Glutamatergic neuron (in vitro differentiated cells): ENCODE results near the gene IKZF2. TPM values are rescaled to one million over a fixed set of nuclear protein-coding genes. Genes with fewer than 3 reads are reported as not detected.

Experiments
- DNase-seq: peaks from one replicate; pipeline ENCODE4 v3.0.0; 2022
- H3K27ac Mint-ChIP-seq: one replicate; pipeline ENCODE4 v1.8.0; 2020; ENCODE audit warnings: mild to moderate bottlenecking, mixed read lengths, inconsistent platforms; ENCODE audit not compliant: unreplicated experiment
- H3K27me3 Mint-ChIP-seq: one replicate; pipeline ENCODE4 v1.8.0; 2020; ENCODE audit warnings: mild to moderate bottlenecking, moderate library complexity, mixed read lengths, inconsistent platforms; ENCODE audit not compliant: unreplicated experiment
- H3K36me3 Mint-ChIP-seq: one replicate; pipeline ENCODE4 v1.8.0; 2020; ENCODE audit warnings: mild to moderate bottlenecking, mixed read lengths, inconsistent platforms; ENCODE audit not compliant: unreplicated experiment
- H3K4me1 Mint-ChIP-seq: one replicate; pipeline ENCODE4 v1.8.0; 2020; ENCODE audit warnings: mild to moderate bottlenecking, low read depth, mixed read lengths, inconsistent platforms; ENCODE audit not compliant: unreplicated experiment
- H3K4me3 Mint-ChIP-seq: one replicate; pipeline ENCODE4 v1.8.0; 2020; ENCODE audit warnings: mild to moderate bottlenecking, mixed read lengths, inconsistent platforms; ENCODE audit not compliant: unreplicated experiment
- H3K9me3 Mint-ChIP-seq: one replicate; pipeline ENCODE4 v1.8.0; 2020; ENCODE audit warnings: mild to moderate bottlenecking, moderate library complexity, mixed read lengths, inconsistent platforms; ENCODE audit not compliant: unreplicated experiment
- CTCF ChIP-seq: fragments of 200-600 bp; sonication (generic); IDR thresholded peaks from one replicate; pipeline ENCODE4 v1.5.0; 2021; ENCODE audit not compliant: partially characterized antibody, unreplicated experiment
- total RNA-seq: library from RNA; stranded (reverse); fragmentation: NEBNext Ultra II Directional; extraction: Animal tissue kit (Norgen Biotek cat#: 25700); gene quantifications from one replicate; pipeline ENCODE4 v1.2.1, GENCODE V29; 2021; ENCODE audit not compliant: unreplicated experiment

The IKZF2 gene
- total RNA-seq, 1 donor from 2014 or later: 1.8 TPM

- H3K4me3 Mint-ChIP-seq: no peak overlapping the region
- H3K4me1 Mint-ChIP-seq: no peaks in the 10 kb centered on the region
- H3K27me3 Mint-ChIP-seq: no peaks in the 10 kb centered on the region
- no peak for DNase-seq
- no peak overlapping the region for H3K27ac Mint-ChIP-seq
- no peak for TF ChIP-seq CTCF
- no peaks in the 10 kb centered on the region for H3K9me3 Mint-ChIP-seq
- no peaks in the 10 kb centered on the region for H3K36me3 Mint-ChIP-seq
Observed at GRCh38 chr2:212957624-212958023, 193.8 kb downstream of the IKZF2 start.

GRCh38 chr2:212956665-212957607, 194.5 kb downstream of the IKZF2 start:
- Mint-ChIP-seq H3K9me3 (no peaks in the 10 kb centered on the region), H3K4me1 (no peaks in the 10 kb centered on the region)

GRCh38 chr2:212953170-212953920, 198.1 kb downstream of the IKZF2 start:
- no peak for DNase-seq
- no peaks in the 10 kb centered on the region for H3K36me3 Mint-ChIP-seq
- H3K4me1 Mint-ChIP-seq: no peaks in the 10 kb centered on the region
- no peaks in the 10 kb centered on the region for H3K9me3 Mint-ChIP-seq
- H3K27ac Mint-ChIP-seq: no peak overlapping the region
- TF ChIP-seq CTCF: no peak
- H3K4me3 Mint-ChIP-seq: no peak overlapping the region
- no peaks in the 10 kb centered on the region for H3K27me3 Mint-ChIP-seq

More at GRCh38 chr2:212956665-212957607, 194.5 kb downstream of the IKZF2 start:
- Mint-ChIP-seq H3K4me3 (no peak overlapping the region), H3K36me3 (no peaks in the 10 kb centered on the region), H3K27me3 (no peaks in the 10 kb centered on the region), H3K27ac (no peak overlapping the region)
- TF ChIP-seq CTCF: no peak
- no peak for DNase-seq

GRCh38 chr2:212949786-212950185, 201.6 kb downstream of the IKZF2 start:
- Mint-ChIP-seq H3K27me3 (no peaks in the 10 kb centered on the region), H3K9me3 (no peaks in the 10 kb centered on the region), H3K4me1 (no peaks in the 10 kb centered on the region), H3K4me3 (no peak overlapping the region), H3K36me3 (no peaks in the 10 kb centered on the region), H3K27ac (no peak overlapping the region)
- DNase-seq: no peak
- no peak for TF ChIP-seq CTCF

Other genes starting within 250 kb of the IKZF2 start
- gene SPAG16, start 132.9 kb upstream of the IKZF2 start, total RNA-seq: 18.1 TPM